ENCODE results near the gene GSK3B.
"Not testable (repeated sequence)": the region's sequence is repeated elsewhere in the genome, so short reads cannot be mapped to it uniquely, and the experiment has no call there.

GSK3B gene

GRCh38 chr3:119913021-119913420 lies 181.2 kb downstream of the GSK3B start:
- DNase-seq = no peak
- intact Hi-C loops (cut with DNase I) = no loop called here

GRCh38 chr3:119912220-119912619 lies 182.0 kb downstream of the GSK3B start:
- intact Hi-C loops (cut with DNase I) = no loop called here
- DNase-seq = peak in 1 of 42 donors; percentile 12

GRCh38 chr3:119911748-119912147 lies 182.5 kb downstream of the GSK3B start:
- intact Hi-C loops (cut with DNase I) = no loop called here

GRCh38 chr3:119902061-119902460 lies 192.2 kb downstream of the GSK3B start:
- DNase-seq = no peak
- intact Hi-C loops (cut with DNase I) = no loop called here

More at GRCh38 chr3:119911748-119912147, 182.5 kb downstream of the GSK3B start:
- DNase-seq = no peak

- no peak for DNase-seq
- intact Hi-C loops (cut with DNase I) = no loop called here
Observed at GRCh38 chr3:119901148-119901547, 193.1 kb downstream of the GSK3B start.

GRCh38 chr3:119899192-119899511 lies 195.1 kb downstream of the GSK3B start:
- no peak for DNase-seq
- intact Hi-C loops (cut with DNase I) = no loop called here

GRCh38 chr3:119898478-119899191 lies 195.6 kb downstream of the GSK3B start:
- intact Hi-C loops (cut with DNase I) = no loop called here
- no peak for DNase-seq

- no peak for DNase-seq
- intact Hi-C loops (cut with DNase I) = loop anchor here (5.0 kb wide), 1 partner anchor 523 kb away; no protein-coding TSS in a partner anchor
Observed at GRCh38 chr3:119894195-119894594, 200.1 kb downstream of the GSK3B start.

- intact Hi-C loops (cut with DNase I) = loop anchor here (5.0 kb wide), 1 partner anchor 524 kb away; no protein-coding TSS in a partner anchor
- no peak for DNase-seq
Observed at GRCh38 chr3:119893769-119894168, 200.5 kb downstream of the GSK3B start.

GRCh38 chr3:119891944-119892721 lies 202.1 kb downstream of the GSK3B start:
- peak in 25 of 42 donors; percentile 4 to 78 (median 34) for DNase-seq
- intact Hi-C loops (cut with DNase I) = loop anchor here (5.0 kb wide), 1 partner anchor 525 kb away; no protein-coding TSS in a partner anchor

- intact Hi-C loops (cut with DNase I); DNase-seq: not testable (repeated sequence)
Observed at GRCh38 chr3:119888681-119889080, 205.6 kb downstream of the GSK3B start.

- intact Hi-C loops (cut with DNase I) = no loop called here
- no peak for DNase-seq
Observed at GRCh38 chr3:119885746-119886530, 208.3 kb downstream of the GSK3B start.

GRCh38 chr3:119884161-119884557 lies 210.1 kb downstream of the GSK3B start:
- intact Hi-C loops (cut with DNase I) = no loop called here
- no peak for DNase-seq

- intact Hi-C loops (cut with DNase I) = no loop called here
- DNase-seq = no peak
Observed at GRCh38 chr3:119883461-119884160, 210.6 kb downstream of the GSK3B start.

- DNase-seq = no peak
- intact Hi-C loops (cut with DNase I) = no loop called here
Observed at GRCh38 chr3:119880966-119881365, 213.3 kb downstream of the GSK3B start.

GRCh38 chr3:119873646-119874045 lies 220.6 kb downstream of the GSK3B start:
- intact Hi-C loops (cut with DNase I) = no loop called here
- DNase-seq = no peak

- no peak for DNase-seq
- intact Hi-C loops (cut with DNase I) = no loop called here
Observed at GRCh38 chr3:119872773-119873172, 221.5 kb downstream of the GSK3B start.

GRCh38 chr3:119871571-119871970 lies 222.7 kb downstream of the GSK3B start:
- no peak for DNase-seq
- intact Hi-C loops (cut with DNase I) = no loop called here

GRCh38 chr3:119870512-119870911 lies 223.7 kb downstream of the GSK3B start:
- DNase-seq = no peak
- intact Hi-C loops (cut with DNase I) = no loop called here
